ENCODE measurements around the gene GLYATL1B.
"Not testable (repeated sequence)": the region's sequence is repeated elsewhere in the genome, so short reads cannot be mapped to it uniquely, and the experiment has no call there.

The GLYATL1B gene, protein sequence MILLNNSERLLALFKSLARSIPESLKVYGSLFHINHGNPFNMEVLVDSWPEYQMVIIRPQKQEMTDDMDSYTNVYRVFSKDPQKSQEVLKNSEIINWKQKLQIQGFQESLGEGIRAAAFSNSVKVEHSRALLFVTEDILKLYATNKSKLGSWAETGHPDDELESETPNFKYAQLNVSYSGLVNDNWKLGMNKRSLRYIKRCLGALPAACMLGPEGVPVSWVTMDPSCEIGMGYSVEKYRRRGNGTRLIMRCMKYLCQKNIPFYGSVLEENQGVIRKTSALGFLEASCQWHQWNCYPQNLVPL

DNA sequence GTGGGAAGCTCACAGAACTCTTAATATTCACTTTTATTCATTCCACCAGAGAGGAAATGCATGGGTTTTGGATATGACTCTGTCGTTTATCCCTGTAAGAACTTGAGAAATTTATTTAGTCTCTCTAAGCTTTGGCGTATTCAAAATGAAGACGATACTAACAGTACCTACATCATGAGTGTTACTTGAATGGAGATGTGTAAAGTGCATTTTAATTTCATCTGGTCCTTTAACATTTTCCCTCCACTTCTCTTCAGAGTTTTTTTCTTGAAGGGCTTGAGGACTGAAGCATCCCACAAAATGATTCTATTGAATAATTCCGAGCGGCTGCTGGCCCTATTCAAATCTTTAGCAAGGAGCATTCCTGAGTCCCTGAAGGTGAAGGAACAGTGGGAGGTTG lies at the start of gene GLYATL1B:
Gene GLYATL1B, plus strand, starts transcription at position 301 of the 400 bp plus-strand sequence. Its CDS starts 0 bp downstream, at position 301.
- not testable (repeated sequence) for FAIRE-seq

DNA sequence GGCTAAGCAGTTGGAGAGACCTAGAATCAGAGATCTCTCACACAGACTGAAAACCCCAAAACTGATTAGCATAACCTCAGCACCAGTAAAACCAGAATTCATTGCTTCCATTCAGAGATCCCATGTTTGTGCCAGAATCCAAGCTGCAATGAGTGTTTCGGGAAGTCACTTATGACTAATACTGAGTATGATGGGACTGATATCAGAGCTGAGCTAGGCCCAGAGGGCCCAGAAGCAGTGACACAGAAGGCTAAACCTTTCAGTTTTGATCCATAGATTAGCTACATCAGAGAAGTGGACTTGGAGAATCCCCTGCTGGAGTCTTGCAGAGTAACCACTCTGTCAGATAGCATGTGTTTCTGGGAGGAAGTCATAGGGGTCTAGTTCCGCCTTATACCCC lies 49.6 kb upstream of the GLYATL1B start:
- FAIRE-seq: not testable (repeated sequence)

DNA sequence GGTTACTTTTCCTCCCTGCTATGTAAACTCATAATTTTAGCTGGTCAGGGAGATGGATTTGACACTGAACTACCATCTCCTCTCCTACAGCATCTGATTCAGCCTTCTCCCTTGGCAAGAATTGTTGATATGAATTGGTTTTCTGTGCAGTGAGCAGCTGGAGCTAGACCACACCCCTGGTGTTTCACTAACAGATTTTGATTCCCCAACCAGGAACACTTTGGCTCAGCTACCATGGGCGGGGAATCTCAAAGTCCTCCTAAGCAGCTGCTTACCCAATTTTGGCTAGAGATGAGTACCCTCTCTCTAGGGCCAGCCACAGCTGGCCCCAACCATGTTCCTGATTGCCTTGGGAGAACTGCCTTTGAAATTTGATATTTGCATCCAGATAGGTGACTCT lies 48.7 kb upstream of the GLYATL1B start:
- not testable (repeated sequence) for FAIRE-seq

DNA sequence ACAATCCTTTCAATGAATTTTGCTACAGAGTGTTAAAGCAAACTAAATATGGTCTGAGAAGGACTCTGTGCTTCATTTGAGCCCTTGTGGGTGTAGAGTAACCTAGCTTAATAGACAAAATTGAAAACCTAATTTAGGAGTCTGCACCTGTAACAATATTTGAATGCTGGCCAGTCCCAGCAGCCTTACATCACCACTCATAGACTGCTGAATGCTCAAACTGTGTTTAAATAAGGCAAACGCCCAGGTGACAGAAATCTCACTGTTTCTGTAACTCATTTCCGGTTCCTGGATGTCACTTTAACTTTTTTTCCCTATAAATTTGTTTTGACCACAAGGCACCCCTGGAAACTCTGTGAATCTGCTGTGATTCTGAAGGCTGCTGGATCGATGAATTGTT lies 45.5 kb upstream of the GLYATL1B start:
- FAIRE-seq: no peak

DNA sequence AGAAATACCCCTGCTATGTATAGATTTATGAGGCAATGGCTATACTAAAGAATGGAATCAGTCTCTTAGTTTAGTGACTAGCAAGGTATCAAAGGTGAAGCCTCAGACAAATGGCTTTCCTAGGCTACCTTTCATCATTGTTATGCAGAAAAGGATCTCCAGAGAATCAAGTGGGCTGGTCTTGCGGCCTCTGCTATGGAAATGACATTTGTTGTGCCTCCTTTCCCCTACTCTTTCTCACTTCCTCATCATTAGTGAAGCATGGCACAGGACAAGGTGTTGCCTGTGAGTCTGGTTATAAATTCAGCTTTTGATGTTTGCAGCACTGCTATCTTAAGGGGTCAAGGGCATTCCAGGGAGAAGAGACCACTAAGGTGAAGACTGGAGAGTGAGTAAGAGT lies 34.7 kb upstream of the GLYATL1B start:
- not testable (repeated sequence) for FAIRE-seq

DNA sequence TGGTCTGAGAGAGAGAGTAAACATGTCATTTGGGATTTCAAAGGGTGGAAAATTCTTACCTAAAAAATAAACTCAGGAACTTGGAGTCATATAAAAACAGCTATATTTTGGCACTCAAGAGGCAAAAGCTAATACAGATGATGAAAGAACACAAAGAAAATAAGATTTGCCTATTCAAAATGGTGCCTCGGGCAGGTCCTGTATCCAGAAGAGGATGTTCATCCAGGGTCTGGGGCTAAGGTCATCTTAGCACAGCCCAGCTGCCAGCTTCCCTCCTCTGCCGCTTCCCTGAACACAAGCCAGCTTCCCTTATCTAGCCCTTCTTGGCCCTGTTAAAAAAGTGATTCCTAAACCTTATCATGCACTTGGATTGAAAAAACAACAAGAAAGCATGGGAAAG lies 33.8 kb upstream of the GLYATL1B start:
- FAIRE-seq: not testable (repeated sequence)

DNA sequence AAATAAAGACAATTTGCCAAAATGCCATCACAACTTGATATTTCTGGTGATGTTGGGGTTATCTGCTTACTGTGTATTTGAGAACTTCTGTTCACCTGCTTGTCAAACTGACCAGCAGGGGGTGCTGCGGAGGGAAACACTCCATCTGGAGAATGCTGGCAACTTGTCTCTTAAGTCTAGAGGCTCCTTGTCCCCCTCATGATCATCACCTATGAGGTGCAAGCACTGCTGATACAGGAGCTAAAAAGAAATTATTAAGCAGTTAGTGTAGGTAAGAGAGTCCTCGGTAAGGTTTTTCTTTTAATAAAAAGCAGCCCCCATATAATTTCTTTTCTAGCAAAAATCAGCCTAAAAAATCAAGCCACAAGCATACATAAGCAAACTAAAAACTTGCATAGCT lies 32.7 kb upstream of the GLYATL1B start:
- no peak for FAIRE-seq

DNA sequence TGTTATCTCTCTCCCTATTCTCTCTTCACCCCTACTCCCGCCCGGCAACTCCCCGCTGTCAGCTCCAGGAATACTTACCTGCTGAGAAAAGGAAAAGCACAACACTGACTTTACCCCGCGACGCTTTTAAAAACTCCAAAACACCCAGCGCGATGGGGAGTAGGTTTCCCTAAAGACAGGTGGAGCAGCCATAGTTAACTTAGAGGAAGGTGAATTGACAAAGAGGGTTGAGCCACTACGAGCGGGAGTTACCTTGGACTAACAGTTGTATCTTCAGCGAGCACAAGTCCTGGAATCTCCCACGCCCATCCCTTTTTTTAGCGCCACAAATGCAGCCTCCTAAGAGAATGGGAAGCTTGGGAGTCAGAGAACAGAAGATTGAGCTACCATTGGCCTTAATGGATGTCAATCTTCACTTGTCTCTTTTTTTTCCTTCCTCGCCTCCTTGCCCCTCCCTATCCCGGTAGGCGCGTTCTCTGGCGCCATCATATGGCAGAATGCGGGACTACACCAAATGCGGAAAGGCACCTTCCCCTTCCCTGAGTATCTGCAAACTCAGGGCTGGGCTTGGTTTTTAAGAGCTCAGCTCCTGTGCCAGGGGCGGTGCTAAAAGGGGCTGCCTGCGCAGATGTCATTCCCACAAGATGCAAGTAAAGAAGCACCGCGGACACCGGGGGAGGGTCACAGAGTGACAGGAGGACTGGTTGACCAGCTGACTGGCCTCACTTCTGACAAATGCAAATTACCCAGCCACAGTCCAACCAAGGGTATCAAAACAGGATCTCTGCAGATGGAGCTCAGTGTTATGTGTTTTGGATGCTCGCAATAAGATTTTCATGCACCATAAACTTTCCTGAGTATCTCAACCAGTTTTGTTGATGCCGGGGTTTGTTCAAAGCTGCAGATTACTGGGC lies 27.7 kb upstream of the GLYATL1B start:
- not testable (repeated sequence) for FAIRE-seq

DNA sequence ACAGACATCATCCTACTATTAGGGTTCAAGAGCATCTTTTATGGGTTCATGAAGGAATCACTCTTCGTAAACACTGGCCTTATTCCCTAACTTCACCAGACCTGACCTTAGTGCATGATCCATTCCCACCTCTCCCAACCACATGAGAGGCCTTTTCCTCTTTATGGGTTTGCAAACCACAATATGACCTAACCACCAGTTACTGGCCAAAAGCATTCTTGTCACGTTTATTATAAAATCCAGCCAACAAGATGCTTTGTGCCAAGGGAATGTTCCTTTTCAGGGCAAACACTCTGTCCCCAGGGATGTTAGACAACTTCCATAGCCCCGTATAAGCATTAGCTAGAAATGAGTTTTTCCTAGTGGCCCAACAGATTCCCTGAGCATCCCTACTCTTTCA lies 26.0 kb upstream of the GLYATL1B start:
- not testable (repeated sequence) for FAIRE-seq

DNA sequence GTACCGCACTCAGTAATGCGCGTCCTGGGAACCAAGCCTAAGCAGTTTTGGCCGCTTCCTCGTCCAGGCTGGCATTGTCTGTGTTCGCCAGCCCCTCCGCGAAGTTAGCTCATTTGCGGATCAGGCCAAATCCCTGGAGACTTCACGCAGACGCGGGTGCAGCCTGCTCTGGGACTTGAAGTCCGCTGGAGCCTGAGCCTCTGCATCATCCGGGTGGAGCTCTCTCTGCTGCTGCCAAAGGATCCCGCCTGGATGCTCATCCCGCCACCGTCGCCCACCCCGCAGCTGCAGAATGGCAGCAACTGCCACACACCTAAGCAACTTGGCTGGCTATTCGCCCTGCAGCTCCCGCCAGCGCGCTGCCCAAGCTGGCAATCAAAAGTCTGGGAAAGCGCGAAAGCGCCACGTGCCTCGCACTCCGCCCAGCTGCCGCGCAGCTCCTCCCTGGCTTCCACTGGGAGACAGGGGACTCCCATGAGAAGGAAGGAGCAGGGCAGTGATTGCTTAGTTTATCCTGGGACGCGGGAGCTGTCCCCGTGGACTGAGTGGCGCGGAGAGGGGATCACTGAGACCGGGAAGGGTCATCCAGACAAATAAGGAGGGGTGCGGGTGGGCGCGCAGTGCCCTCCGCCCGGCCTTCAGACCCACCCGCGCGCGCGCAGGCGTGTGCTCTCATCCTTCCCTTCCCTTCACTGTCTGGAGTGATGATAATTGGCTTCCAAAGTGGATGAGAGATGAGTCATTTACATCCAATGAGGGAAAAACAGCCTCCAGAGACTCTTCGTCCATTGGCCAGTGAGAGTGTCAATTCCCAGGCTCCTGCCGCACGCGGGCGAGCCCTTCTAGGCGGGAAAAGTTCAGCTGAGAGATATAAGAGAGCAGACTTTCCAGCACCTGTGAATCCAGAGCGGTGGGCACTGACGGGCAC lies 23.2 kb upstream of the GLYATL1B start:
- FAIRE-seq: no peak

DNA sequence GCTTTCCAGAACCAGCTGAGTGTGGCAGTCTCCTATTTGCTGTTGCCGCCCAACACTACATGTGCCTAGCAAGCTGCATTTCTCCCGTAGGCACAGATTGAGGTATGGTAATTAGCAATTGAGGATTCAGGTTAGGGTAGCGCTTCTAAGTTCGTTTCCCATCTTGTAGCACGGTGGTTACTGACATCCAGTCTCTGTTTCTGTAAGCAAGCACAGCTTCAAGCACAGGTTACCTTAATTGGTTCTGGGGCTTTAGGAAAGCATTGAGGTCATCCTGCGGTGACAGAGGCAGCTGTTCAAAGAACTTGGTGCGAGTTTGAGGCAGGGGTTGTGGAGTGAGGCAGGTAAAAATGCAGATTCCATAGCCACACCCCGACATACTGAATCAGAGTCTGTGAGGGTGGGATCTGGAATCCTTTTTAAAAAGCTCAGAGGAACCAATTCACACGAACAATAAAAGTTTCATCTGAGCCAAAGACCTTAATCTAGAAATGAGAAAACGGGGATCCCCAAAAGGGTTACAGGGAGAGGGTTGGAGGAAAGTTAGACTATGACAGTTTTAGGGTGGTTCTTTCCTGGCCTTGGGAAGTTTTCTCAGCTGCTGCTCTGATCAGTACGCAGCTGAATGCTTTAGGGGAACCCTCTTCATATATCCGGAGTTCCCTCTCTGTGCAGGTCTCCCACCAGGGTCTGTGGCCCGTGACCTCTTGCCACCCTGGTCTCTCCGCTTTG lies 21.9 kb upstream of the GLYATL1B start:
- FAIRE-seq: not testable (repeated sequence)

DNA sequence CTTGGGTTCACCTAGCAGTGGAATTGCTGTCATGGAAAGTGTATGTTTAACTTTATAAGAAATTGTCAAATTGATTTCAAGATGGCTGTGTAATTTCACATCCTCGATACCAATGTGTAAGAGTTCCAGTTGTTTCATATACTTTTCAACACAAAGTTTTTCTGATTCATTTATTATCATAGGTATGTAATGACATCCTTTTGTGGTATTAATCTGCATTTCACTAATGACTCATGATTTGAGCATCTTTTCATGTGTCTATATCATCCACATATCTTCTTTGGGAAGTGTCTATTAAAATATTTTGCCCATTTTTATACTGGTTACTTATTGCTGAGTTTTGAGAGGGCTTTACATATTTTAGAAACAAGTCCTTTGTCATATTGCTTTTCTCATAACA lies 17.0 kb upstream of the GLYATL1B start:
- no peak for FAIRE-seq

DNA sequence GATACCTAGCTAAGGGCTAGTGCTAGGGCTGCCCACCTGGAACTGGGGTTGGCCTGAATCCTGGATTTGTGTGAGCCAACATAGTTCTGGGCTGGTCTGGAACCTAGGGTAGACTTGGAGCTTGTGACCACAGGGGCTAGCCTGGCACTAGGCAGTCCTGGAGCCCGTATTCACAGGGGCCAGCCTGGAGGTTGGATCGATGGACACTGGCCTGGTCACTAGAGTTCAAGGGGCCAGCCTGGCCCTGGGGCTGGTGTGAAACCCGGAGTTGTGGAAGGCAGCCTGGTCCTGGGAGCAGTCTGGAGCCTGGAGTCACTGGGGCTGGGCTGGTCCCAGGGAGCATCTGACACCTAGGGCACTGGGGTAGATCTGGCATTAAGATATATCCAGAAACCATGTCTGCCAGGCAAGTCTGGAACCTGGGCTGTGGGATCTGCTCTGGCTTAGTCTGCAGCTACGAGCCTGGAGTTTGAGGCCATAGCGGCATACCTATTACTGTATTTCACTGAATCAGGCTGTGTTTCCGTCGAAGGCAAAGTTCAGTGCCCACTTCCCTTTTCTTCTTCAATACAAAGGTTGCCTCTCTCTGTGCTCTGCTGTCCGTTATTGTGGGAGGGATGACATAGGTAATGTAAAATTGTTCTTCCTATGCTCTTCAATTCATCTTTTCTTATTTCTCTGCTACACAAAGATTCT lies 9.1 kb upstream of the GLYATL1B start:
- FAIRE-seq: no peak

DNA sequence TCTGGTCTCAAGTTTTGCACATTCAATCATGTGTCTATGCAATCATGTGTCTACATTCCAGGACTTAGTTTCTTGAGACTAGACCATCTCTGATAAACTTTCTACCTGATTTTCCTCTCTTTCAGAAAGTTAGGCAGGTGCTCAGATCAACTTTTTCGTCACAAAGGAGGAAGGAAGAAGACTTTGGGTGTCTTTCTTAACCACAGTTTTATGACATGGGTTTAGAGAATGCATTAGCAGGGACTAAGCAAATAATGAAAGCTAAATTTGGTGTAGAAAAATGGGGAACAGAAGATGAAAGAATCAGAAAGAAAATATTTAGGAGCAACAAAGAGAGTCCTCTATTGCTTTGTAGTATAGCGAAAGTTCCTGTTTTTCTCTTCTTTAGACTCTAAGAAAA lies 7.7 kb upstream of the GLYATL1B start:
- no peak for FAIRE-seq

DNA sequence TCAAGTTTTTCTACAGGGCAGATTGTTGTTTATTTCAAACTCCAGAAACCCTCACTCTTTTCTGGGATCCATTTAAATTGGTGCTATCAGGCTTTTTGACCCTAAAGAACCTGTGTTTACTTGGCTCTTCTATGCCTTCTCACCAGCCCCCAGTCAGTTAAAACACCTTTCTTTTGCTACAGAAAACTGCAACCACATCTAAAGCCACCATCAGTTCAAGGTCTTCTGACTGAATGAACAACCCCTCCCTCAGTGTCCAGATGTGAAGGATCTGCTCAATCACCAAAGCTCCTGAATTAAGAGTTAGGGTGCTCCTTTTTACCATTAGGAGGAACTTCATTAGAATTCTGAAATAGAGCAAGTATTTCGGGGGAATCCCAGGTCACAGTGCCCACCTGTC lies 7.0 kb upstream of the GLYATL1B start:
- no peak for FAIRE-seq

DNA sequence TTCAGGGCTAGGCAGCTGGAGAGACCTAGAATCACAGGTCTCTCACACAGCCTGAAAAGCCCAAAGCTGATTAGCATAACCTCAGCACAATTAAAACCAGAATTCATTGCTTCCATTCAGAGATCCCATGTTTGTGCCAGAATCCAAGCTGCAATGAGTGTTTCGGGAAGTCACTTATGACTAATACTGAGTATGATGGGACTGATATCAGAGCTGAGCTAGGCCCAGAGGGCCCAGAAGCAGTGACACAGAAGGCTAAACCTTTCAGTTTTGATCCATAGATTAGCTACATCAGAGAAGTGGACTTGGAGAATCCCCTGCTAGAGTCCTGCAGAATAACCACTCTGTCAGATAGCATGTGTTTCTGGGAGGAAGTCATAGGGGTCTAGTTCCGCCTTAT lies 5.7 kb upstream of the GLYATL1B start:
- FAIRE-seq: not testable (repeated sequence)

DNA sequence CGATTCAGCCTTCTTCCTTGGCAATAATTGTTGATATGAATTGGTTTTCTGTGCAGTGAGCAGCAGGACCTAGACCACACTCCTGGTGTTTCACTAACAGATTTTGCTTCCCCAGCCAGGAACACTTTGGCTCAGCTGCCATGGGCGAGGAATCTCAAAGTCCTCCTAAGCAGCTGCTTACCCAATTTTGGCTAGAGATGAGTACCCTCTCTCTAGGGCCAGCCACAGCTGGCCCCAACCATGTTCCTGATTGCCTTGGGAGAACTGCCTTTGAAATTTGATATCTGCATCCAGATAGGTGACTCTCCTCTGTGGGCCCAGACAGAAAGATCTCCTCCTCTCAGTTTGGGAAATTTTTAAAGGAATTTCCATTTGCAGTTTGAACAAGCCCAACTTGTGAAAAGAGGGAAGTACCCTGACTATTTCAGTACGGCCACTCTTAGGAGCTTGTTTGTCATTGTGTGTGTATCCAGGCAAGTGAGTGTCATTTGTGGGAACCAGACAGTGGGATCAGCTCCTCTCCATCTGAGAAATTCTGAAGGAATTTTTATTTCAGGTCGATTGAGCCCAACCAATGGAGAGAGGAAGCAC lies 4.6 kb upstream of the GLYATL1B start:
- FAIRE-seq: not testable (repeated sequence)

DNA sequence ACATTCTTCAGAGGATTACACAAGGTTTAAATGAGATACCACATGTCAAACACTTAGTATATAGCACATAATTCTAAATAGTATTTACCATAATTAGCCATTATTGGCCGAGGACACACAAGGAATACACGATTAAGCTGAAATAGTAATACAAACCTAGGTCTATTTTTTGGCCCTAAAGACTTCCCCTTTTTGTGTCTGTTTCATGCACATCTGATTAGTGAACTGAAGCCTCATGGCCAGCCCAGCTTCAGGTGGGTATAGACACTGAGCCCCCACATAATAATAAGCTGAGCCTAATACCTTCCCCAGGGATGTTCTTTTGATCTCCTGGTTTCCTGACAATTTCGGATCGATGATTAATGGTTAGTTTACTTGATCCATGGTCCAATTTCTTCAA lies 2.1 kb downstream of the GLYATL1B start:
- no peak for FAIRE-seq

DNA sequence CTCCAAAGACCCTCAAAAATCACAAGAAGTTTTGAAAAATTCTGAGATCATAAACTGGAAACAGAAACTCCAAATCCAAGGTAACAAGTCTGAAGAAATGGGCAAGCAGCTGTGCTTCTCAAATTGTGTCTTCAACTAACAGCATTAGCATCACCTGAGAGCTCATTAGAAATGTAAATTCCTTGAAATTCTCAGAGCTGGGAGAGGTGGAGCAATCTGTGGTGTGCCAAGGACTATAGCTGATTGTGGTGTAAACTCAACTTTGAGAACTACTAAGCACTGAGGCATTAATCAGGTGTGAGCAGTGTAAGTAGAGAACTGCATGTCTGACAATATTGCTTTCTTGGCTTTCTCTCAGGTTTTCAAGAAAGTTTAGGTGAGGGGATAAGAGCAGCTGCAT lies 7.5 kb downstream of the GLYATL1B start:
- not testable (repeated sequence) for FAIRE-seq

DNA sequence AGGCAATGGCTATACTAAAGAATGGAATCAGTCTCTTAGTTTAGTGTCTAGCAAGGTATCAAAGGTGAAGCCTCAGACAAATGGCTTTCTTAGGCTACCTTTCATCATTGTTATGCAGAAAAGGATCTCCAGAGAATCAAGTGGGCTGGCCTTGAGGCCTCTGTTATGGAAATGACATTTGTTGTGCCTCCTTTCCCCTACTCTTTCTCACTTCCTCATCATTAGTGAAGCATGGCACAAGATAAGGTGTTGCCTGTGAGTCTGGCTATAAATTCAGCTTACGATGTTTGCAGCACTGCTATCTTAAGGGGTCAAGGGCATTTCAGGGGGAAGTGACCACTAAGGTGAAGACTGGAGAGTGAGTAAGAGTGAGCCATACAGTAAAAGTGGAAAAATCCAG lies 9.1 kb downstream of the GLYATL1B start:
- FAIRE-seq: not testable (repeated sequence)

Measured in colon (tissue), 2 donors.